ENCODE data around the gene DNAJB8.

GRCh38 chr3:128457937-128458336 is 8.8 kb downstream of the DNAJB8 start:
- TF ChIP-seq EP300 (IDR thresholded peaks at IDR 0.05; ENCODE audit: borderline replicate concordance) (no peak), TAF1 (IDR thresholded peaks at IDR 0.05; ENCODE audit: low read depth) (no peak), TCF12 (IDR thresholded peaks at IDR 0.05; ENCODE audit: low read depth) (no peak), MAX (IDR thresholded peaks at IDR 0.05) (no peak), TEAD4 (IDR thresholded peaks at IDR 0.05) (no peak), CREB1 (IDR thresholded peaks at IDR 0.05; ENCODE audit: low read depth) (no peak), RAD21 (IDR thresholded peaks at IDR 0.05; ENCODE audit: low read depth) (no peak), ZBTB7A (IDR thresholded peaks at IDR 0.05; ENCODE audit: low read depth) (no peak)

Data from Ishikawa (cell line).